ENCODE measurements around the gene P2RX1. TPM values are rescaled to one million over a fixed set of nuclear protein-coding genes. Genes with fewer than 3 reads are reported as not detected.

The P2RX1 gene
- total and polyA plus RNA-seq, 12 donors = 0.27 to 2.6 (median 0.49) TPM

DNA sequence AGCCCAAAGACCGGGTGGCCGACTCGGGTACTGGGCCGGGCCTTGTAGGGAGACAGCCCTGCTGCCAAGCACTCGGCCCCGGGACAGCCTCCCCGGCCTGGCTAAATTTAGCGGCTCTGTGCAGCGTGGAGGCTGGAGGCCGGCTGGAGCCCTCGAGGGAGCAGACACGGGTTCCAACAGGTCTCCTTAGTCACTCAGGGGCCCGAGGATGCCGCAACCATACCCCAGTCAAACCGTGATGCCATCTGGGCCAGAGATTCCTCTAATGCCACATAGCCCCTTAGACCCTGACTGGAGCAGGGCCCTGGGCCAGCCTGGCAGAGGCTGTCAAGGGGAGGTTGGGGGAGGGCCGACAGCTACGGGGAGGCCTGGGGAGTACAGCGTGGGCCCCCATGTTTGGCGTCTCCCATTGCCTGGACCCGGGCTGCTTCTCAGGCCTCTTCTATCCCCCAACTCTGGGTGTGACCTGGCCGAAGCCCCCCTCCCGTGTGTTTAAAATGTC lies 2.9 kb upstream of the P2RX1 start:
- intact Hi-C loops (cut with DNase I) = loop anchor here in 3 of 10 donors (5.0 to 10.0 kb wide), 3 partner anchors 57 to 156 kb away; no protein-coding TSS in a partner anchor
- Histone ChIP-seq H3K4me3 (no peak overlapping the region), H3K27ac (peak overlapping the region in 9 of 10 donors; percentile 9 to 69 (median 48)), H3K27me3 (no peaks in the 10 kb centered on the region), H3K9me3 (no peaks in the 10 kb centered on the region), H3K36me3 (no peaks in the 10 kb centered on the region), H3K4me1 (peaks cover 6 to 43% (median 31%) of the 10 kb centered on the region in 9 donors)
- DNase-seq = peak in 1 of 2 donors; percentile 68
- WGBS, 2 donors = 55 to 64% methylated on average over 22 of the region's 22 CpGs
- TF ChIP-seq, protein P1, sequence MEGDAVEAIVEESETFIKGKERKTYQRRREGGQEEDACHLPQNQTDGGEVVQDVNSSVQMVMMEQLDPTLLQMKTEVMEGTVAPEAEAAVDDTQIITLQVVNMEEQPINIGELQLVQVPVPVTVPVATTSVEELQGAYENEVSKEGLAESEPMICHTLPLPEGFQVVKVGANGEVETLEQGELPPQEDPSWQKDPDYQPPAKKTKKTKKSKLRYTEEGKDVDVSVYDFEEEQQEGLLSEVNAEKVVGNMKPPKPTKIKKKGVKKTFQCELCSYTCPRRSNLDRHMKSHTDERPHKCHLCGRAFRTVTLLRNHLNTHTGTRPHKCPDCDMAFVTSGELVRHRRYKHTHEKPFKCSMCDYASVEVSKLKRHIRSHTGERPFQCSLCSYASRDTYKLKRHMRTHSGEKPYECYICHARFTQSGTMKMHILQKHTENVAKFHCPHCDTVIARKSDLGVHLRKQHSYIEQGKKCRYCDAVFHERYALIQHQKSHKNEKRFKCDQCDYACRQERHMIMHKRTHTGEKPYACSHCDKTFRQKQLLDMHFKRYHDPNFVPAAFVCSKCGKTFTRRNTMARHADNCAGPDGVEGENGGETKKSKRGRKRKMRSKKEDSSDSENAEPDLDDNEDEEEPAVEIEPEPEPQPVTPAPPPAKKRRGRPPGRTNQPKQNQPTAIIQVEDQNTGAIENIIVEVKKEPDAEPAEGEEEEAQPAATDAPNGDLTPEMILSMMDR (IDR thresholded peaks at IDR 0.05) = no peak
- peak in 6 of 8 donors; percentile 11 to 35 (median 32) for ATAC-seq

DNA sequence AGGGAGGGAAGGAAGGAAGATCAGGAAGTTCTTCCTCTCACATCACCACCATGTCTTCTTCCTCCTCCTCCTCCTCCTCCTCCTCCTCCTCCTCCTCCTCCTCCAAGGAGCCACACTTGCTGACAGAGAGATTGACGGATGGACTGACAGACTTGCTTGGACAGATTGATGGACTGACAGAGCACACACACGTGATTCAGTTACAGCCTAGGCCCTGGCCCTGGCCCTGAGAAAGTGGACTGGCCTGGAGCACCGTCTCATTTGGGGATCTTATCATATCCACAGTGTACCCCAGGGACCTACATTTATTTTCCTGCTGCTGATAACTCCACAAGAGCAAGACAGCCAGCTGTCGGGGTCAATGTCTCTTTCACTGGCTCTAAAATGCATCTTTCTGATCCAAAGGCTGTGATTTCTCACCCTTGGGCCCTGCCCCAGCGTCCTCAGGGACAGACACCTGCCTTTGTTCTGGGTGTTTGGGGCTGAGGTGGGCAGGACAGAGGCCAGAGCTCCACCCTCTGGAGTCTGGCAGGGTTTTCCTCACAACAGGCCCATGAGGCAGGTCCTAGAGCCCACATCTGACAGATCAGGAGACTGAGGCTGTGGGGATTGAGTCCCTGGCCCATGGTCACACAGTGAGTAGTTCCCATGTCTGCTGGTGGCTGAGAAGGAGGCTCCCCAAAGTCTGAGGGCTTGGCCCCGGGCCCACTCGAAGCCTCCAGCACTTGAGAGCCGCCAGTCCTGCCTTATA lies 2.3 kb upstream of the P2RX1 start:
- intact Hi-C loops (cut with DNase I) = loop anchor here in 3 of 10 donors (5.0 to 10.0 kb wide), 3 partner anchors 56 to 156 kb away; no protein-coding TSS in a partner anchor
- peaks cover 9 to 48% (median 38%) of the 10 kb centered on the region in 9 donors for H3K4me1 ChIP-seq
- DNase-seq (peak in 1 of 2 donors; percentile 58), ATAC-seq (peak in 7 of 8 donors; percentile 15 to 58 (median 31))
- 57 to 60% methylated on average over 8 of the region's 8 CpGs for WGBS, 2 donors
- TF ChIP-seq, protein P1 (IDR thresholded peaks at IDR 0.05) = no peak
- H3K4me3 ChIP-seq = no peak overlapping the region
- H3K36me3 ChIP-seq = no peaks in the 10 kb centered on the region
- H3K27me3 ChIP-seq = no peaks in the 10 kb centered on the region
- peak overlapping the region in 9 of 10 donors; percentile 9 to 69 (median 48) for H3K27ac ChIP-seq
- H3K9me3 ChIP-seq = no peaks in the 10 kb centered on the region

- intact Hi-C loops (cut with DNase I) = loop anchor here in 3 of 10 donors (5.0 to 10.0 kb wide), 3 partner anchors 55 to 157 kb away; no protein-coding TSS in a partner anchor
- TF ChIP-seq, protein P1 (IDR thresholded peaks at IDR 0.05) = peak in 1 of 9 donors; percentile 10
- peaks cover 9 to 50% (median 39%) of the 10 kb centered on the region in 9 donors for H3K4me1 ChIP-seq
- 14 to 16% methylated on average over 11 of the region's 11 CpGs for WGBS, 2 donors
- H3K4me3 ChIP-seq = peak overlapping the region in 1 of 10 donors; percentile 51
- no peaks in the 10 kb centered on the region for H3K36me3 ChIP-seq
- ATAC-seq (peak in 7 of 8 donors; percentile 20 to 62 (median 42)), DNase-seq (peak; percentile 73 to 82)
- no peaks in the 10 kb centered on the region for H3K27me3 ChIP-seq
- peak overlapping the region in 7 of 10 donors; percentile 14 to 89 (median 48) for H3K27ac ChIP-seq
- no peaks in the 10 kb centered on the region for H3K9me3 ChIP-seq
Observed at GRCh38 chr17:3917391-3917931, 1.2 kb upstream of the P2RX1 start.

DNA sequence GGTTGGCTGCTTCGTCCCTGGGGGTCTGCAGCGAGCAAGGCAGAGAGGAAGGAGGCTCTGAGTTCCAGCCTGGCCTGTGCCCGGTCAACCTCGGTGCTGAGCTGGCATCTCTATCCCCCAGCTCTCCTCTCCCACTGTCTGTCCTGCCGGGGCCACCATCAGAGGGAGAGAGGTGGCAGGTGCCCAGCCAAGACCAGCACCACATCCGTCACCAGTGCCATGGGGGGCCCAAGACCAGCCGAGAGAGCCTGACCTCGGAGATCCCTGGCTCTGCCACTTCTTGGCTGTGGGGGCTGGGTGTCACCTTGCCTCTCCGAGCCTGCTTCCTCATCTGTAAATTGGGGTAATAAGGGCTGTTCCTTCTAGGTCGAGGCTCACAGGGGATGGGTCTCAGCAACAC lies 560 bp upstream of the P2RX1 start:
- peaks cover 9 to 51% (median 41%) of the 10 kb centered on the region in 9 donors for H3K4me1 ChIP-seq
- H3K4me3 ChIP-seq = peak overlapping the region in 1 of 10 donors; percentile 51
- TF ChIP-seq, protein P1 (IDR thresholded peaks at IDR 0.05) = no peak
- intact Hi-C loops (cut with DNase I) = loop anchor here in 3 of 10 donors (5.0 to 10.0 kb wide), 3 partner anchors 55 to 158 kb away; no protein-coding TSS in a partner anchor
- no peaks in the 10 kb centered on the region for H3K9me3 ChIP-seq
- H3K27ac ChIP-seq = peak overlapping the region in 7 of 10 donors; percentile 14 to 89 (median 48)
- ATAC-seq (no peak), DNase-seq (no peak)
- H3K27me3 ChIP-seq = no peaks in the 10 kb centered on the region
- H3K36me3 ChIP-seq = no peaks in the 10 kb centered on the region
- 75% methylated on average over 10 of the region's 10 CpGs for WGBS, 2 donors
